Upper lobe of left lung (tissue), 6 donors: Measurements from ENCODE around the gene CENPN. TPM values are rescaled to one million over a fixed set of nuclear protein-coding genes. Genes with fewer than 3 reads are reported as not detected.

Source experiments
- ATAC-seq, 2 donors: fragments of 200-7000 bp; cut with Tn5 transposase; one replicate each; pipeline ENCODE4 v1.9.1; 2022; ENCODE audit warnings: mild to moderate bottlenecking in 2 of 2, moderate library complexity in 2 of 2; ENCODE audit not compliant: low FRiP score in 2 of 2
- DNase-seq, 2 donors: peaks; one replicate each; pipeline ENCODE4 v3.0.0-alpha.2; 2019 to 2020
- H3K27ac ChIP-seq, 4 donors: fragments of 200-600 bp; sonication (generic); one replicate each; pipeline ENCODE4 v1.5.1; 2016 to 2019
- H3K27me3 ChIP-seq, 4 donors: fragments of 200-600 bp; sonication (generic); one replicate each; pipeline ENCODE4 v1.5.1; 2017 to 2019
- H3K36me3 ChIP-seq, 4 donors: fragments of 200-600 bp; sonication (generic); one replicate each; pipeline ENCODE4 v1.5.1; 2016 to 2019
- H3K4me1 ChIP-seq, 4 donors: fragments of 200-600 bp; sonication (generic); one replicate each; pipeline ENCODE4 v1.5.1; 2018 to 2019
- H3K4me3 ChIP-seq, 4 donors: fragments of 200-600 bp; sonication (generic); one replicate each; pipeline ENCODE4 v1.5.1; 2017 to 2019; ENCODE audit warnings: mild to moderate bottlenecking in 2 of 4, moderate library complexity in 1 of 4
- H3K9me3 ChIP-seq, 4 donors: fragments of 200-600 bp; sonication (generic); one replicate each; pipeline ENCODE4 v1.5.1; 2018 to 2019
- CTCF ChIP-seq, 6 experiments: fragments of 450-650 bp in 4 of 6; fragments of 200-600 bp in 2 of 6; sonication (generic) in 2 of 6; IDR thresholded peaks; one replicate each; pipeline ENCODE4 v1.5.1; 2016 to 2019; ENCODE audit warnings: antibody characterized with exemption in 6 of 6
- EP300 ChIP-seq, 4 donors: sonication (generic); formaldehyde crosslinking; IDR thresholded peaks; one replicate each; pipeline ENCODE4 v1.5.1; 2017; ENCODE audit warnings: antibody characterized with exemption in 4 of 4, control low read depth in 2 of 4
- POLR2A ChIP-seq, 4 donors: fragments of 450-650 bp; IDR thresholded peaks; one replicate each; pipeline ENCODE4 v1.5.1; 2016 to 2017; ENCODE audit warnings: antibody characterized with exemption in 4 of 4, mild to moderate bottlenecking in 2 of 4
- POLR2AphosphoS5 ChIP-seq, 2 donors: sonication (generic); formaldehyde crosslinking; IDR thresholded peaks; one replicate each; pipeline ENCODE4 v1.5.1; 2017; ENCODE audit warnings: antibody characterized with exemption in 2 of 2
- WGBS, 2 donors: methylation state at CpG; one replicate each; pipeline ENCODE4 v1.1.5; 2017 to 2018; 5-methylcytosine and 5-hydroxymethylcytosine counted together
- total RNA-seq, 6 donors: library from RNA; depleted of rRNA in 4 of 6; stranded (reverse); fragments of >200 nt in 4 of 6; gene quantifications; one replicate each; pipeline versions ENCODE4 v1.1.0 to v1.2.1, GENCODE V29; 2016 to 2021
- donor health status: DM: no; HTN: no; CAD: no; lungs with moderate emphysema.
- donor health status: DM: no; HTN: yes; CAD: no; lungs with severe emphysema.

CENPN gene
- total RNA-seq, 6 donors from 2014 or later = 3.1 to 10.9 (median 7.1) TPM

- Histone ChIP-seq H3K4me3 (peak overlapping the region in 3 of 4 donors; percentile 12 to 36 (median 22)), H3K9me3 (no peaks in the 10 kb centered on the region), H3K27ac (peak overlapping the region; percentile 10 to 58 (median 36)), H3K4me1 (peaks cover 0 to 7% (median 0%) of the 10 kb centered on the region in 4 donors), H3K36me3 (no peaks in the 10 kb centered on the region), H3K27me3 (no peaks in the 10 kb centered on the region)
- DNase-seq (no peak), ATAC-seq (peak in 1 of 2 donors; percentile 51)
- no peak for TF ChIP-seq CTCF (IDR thresholded peaks at IDR 0.05)
- TF ChIP-seq EP300 (IDR thresholded peaks at IDR 0.05) = no peak
- no peak for TF ChIP-seq POLR2A (IDR thresholded peaks at IDR 0.05)
- WGBS, 2 donors = 23 to 35% methylated on average over 9 of the region's 9 CpGs
Measured at GRCh38 chr16:80997139-80997798, 9.7 kb upstream of the CENPN start.

DNA sequence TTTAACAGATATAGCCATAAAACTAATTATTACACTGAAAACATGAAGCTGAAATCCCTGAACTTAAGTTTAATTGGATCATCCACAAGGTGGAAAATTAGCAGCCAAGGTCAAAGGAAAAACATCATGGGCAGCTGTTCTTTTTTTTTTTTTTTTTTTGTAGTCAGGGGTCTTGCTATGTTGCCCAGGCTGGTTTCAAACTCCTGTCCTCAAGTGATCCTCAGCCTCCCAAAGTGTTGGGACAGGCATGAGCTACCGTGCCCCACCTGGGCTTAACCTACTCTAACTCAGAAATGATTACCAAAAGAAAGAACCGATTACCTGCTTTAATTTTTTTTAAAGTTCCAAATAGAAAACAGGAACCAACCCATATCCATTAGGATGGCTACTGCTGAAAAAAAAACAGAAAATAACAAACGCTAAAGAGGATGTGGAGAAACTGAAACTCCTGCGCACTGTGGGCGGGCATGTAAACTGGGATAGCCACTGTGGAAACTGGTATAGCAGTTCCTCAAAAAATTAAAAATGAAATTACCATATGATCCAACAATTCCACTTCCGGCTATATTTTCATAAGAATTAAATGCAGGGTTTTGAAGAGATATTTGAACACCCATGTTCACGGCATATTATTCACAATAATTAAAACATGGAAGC is 8.9 kb upstream of the CENPN start:
- 74 to 86% methylated on average over 7 of the region's 7 CpGs for WGBS, 2 donors
- H3K36me3 ChIP-seq = no peaks in the 10 kb centered on the region
- DNase-seq (peak in 1 of 2 donors; percentile 34), ATAC-seq (peak in 1 of 2 donors; percentile 72)
- H3K4me3 ChIP-seq = peak overlapping the region in 2 of 4 donors; percentile 22 to 36
- TF ChIP-seq POLR2A (IDR thresholded peaks at IDR 0.05) (no peak), POLR2AphosphoS5 (IDR thresholded peaks at IDR 0.05) (no peak), CTCF (IDR thresholded peaks at IDR 0.05) (no peak), EP300 (IDR thresholded peaks at IDR 0.05) (no peak)
- H3K9me3 ChIP-seq = no peaks in the 10 kb centered on the region
- no peaks in the 10 kb centered on the region for H3K27me3 ChIP-seq
- peak overlapping the region in 3 of 4 donors; percentile 23 to 58 (median 49) for H3K27ac ChIP-seq
- peaks cover 0 to 7% (median 0%) of the 10 kb centered on the region in 4 donors for H3K4me1 ChIP-seq

- ATAC-seq = no peak
- Histone ChIP-seq H3K4me1 (peaks cover 18 to 27% (median 21%) of the 10 kb centered on the region in 4 donors), H3K36me3 (no peaks in the 10 kb centered on the region), H3K27me3 (no peaks in the 10 kb centered on the region), H3K4me3 (no peak overlapping the region), H3K27ac (no peak overlapping the region), H3K9me3 (no peaks in the 10 kb centered on the region)
- TF ChIP-seq EP300 (IDR thresholded peaks at IDR 0.05) (no peak), POLR2A (IDR thresholded peaks at IDR 0.05) (no peak), POLR2AphosphoS5 (IDR thresholded peaks at IDR 0.05) (no peak), CTCF (IDR thresholded peaks at IDR 0.05) (no peak)
- WGBS, 2 donors = 93 to 95% methylated on average over 3 of the region's 3 CpGs
- DNase-seq = no peak
Measured at GRCh38 chr16:81000873-81001272, 6.1 kb upstream of the CENPN start.

DNA sequence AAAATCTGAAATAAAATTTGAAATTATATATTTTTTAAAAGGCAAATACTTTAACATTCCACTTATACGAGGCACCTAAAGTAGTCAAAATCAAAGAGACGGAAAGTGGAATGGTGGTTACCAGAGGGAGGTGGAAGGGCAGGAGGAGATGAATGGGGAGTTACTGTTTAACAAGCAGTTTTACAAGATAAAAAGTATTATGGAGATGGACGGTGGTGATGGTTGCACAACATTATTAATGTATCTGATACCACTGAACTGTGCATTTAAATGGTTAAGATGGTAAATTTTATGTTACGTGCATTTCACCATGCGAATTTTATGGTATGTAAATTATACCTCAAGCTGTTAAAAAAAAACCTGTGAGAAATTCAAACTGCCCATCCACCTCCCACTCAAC is 5.7 kb upstream of the CENPN start:
- no peak for DNase-seq
- WGBS, 2 donors = 79 to 83% methylated on average over 5 of the region's 5 CpGs
- H3K27ac ChIP-seq = no peak overlapping the region
- ATAC-seq = no peak
- no peaks in the 10 kb centered on the region for H3K9me3 ChIP-seq
- H3K27me3 ChIP-seq = no peaks in the 10 kb centered on the region
- peaks cover 18 to 27% (median 23%) of the 10 kb centered on the region in 4 donors for H3K4me1 ChIP-seq
- no peaks in the 10 kb centered on the region for H3K36me3 ChIP-seq
- TF ChIP-seq POLR2A (IDR thresholded peaks at IDR 0.05) (no peak), EP300 (IDR thresholded peaks at IDR 0.05) (no peak), POLR2AphosphoS5 (IDR thresholded peaks at IDR 0.05) (no peak), CTCF (IDR thresholded peaks at IDR 0.05) (no peak)
- no peak overlapping the region for H3K4me3 ChIP-seq
